Memory B cell (primary cell): ENCODE data around the gene GOLT1B.

Experiments
- ATAC-seq: fragments of 150-1000 bp; cut with Tn5 transposase; 2 replicates; pipeline ENCODE4 v1.10.0; 2021; ENCODE audit warnings: low read depth, mild to moderate bottlenecking, moderate library complexity
- DNase-seq, 2 donors: peaks; one replicate each; pipeline ENCODE4 v3.0.0; 2022; ENCODE audit warnings: low spot score in 2 of 2
- H3K27ac Mint-ChIP-seq: one replicate; pipeline ENCODE4 v1.8.0; 2022; ENCODE audit warnings: mild to moderate bottlenecking, moderate library complexity, mixed read lengths
- H3K27me3 Mint-ChIP-seq: one replicate; pipeline ENCODE4 v1.8.0; 2022; ENCODE audit warnings: mixed read lengths
- H3K36me3 Mint-ChIP-seq: one replicate; pipeline ENCODE4 v1.8.0; 2022; ENCODE audit warnings: mild to moderate bottlenecking, mixed read lengths
- H3K4me1 Mint-ChIP-seq: one replicate; pipeline ENCODE4 v1.8.0; 2022; ENCODE audit warnings: mixed read lengths
- H3K4me3 Mint-ChIP-seq: one replicate; pipeline ENCODE4 v1.8.0; 2022; ENCODE audit warnings: mild to moderate bottlenecking, moderate library complexity, mixed read lengths
- H3K9me3 Mint-ChIP-seq: one replicate; pipeline ENCODE4 v1.8.0; 2022; ENCODE audit warnings: mixed read lengths

GOLT1B gene

DNA sequence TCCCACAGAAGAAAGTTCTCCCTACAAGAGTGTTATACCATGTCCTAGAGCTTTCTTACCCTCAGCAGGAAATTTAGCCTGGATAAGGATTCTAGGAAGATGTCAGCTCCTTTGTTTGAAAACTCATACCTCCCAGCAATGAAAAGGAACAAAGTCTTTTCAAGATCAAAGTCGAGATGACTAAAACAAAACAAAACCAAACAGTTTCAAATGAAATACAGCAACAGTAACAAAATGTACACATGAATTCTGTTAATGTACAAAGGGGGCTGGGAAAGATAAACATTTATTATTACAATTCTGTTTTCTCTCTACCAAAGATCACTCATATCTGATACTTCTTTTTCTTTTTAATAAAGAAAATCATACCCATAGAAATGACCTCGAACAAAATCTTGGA is 61.3 kb downstream of the GOLT1B start:
- no peaks in the 10 kb centered on the region for H3K4me1 Mint-ChIP-seq
- no peaks in the 10 kb centered on the region for H3K36me3 Mint-ChIP-seq
- DNase-seq (no peak), ATAC-seq (no peak)
- no peaks in the 10 kb centered on the region for H3K9me3 Mint-ChIP-seq
- H3K27ac Mint-ChIP-seq, result no peak overlapping the region
- H3K27me3 Mint-ChIP-seq, result peaks cover 1% of the 10 kb centered on the region
- H3K4me3 Mint-ChIP-seq, result no peak overlapping the region

DNA sequence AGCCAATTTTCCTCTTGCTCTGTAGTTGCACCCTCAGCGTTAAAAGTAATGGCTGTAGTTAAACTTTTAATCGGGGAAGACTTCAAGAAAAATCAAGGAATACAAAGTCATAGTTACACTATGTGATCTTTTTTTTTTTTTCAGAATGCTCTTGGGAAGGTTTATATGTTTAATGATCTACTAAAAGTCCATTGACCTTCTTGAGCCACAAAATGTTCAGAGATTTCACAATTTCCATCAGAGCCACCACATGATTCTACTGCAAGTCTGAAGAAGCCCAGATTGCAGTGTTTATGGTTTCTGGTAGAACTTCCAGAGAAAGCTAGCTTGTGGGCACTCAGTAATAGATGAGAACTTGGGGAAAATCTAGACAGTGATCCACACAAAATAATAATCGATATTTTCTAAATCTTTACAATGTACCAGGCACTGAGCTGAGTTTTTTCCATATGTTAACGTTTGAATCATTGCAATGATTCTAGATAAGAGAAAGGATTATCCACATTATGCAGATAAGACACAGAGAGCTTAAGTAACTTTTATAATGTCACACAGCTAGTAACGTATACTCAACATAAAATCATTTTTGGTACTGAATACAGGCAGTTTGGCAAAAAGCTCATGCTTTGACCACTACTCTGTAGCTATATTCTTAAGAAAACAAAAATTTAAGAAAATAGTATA is 64.8 kb downstream of the GOLT1B start:
- Mint-ChIP-seq H3K27me3 (peaks cover 1% of the 10 kb centered on the region), H3K4me3 (no peak overlapping the region), H3K4me1 (no peaks in the 10 kb centered on the region), H3K9me3 (no peaks in the 10 kb centered on the region), H3K36me3 (no peaks in the 10 kb centered on the region), H3K27ac (no peak overlapping the region)
- DNase-seq, result no peak
- ATAC-seq, result no peak

DNA sequence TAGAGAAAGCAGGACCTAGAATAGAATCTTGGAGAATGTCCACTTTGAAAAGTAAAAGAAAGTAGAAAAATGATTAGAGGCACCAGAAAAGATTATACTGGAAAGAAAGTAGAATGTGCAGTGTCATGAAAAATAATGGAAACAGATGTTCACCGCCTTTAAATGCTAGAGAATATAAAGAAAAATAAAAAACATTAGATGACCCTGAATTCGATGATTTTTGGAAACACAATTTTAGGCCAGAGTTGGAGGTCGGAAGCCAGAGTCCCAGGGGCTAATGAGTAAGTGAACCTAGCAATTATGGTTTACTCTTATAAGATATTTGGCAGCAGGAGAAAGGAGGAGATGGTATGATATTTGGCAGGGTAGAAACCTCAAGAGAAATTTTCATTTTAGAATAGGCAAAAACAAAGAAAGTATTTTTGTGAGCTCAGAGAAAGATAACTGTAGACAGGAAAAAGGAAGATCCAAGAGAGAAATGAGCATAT is 65.4 kb downstream of the GOLT1B start:
- H3K27ac Mint-ChIP-seq, result no peak overlapping the region
- no peaks in the 10 kb centered on the region for H3K9me3 Mint-ChIP-seq
- ATAC-seq, result no peak
- H3K4me3 Mint-ChIP-seq, result no peak overlapping the region
- H3K27me3 Mint-ChIP-seq, result peaks cover 1% of the 10 kb centered on the region
- DNase-seq, result no peak
- H3K36me3 Mint-ChIP-seq, result no peaks in the 10 kb centered on the region
- no peaks in the 10 kb centered on the region for H3K4me1 Mint-ChIP-seq
